H9 (cell line): ENCODE measurements around the gene ACSM2B. TPM values are rescaled to one million over a fixed set of nuclear protein-coding genes. Genes with fewer than 3 reads are reported as not detected.

ENCODE experiments used
- DNase-seq: peaks from one replicate; pipeline ENCODE4 v3.0.0-alpha.2; 2017
- H2AFZ ChIP-seq: one replicate; pipeline ENCODE4 v1.6.1; 2013; ENCODE audit warnings: mild to moderate bottlenecking, low read length, control low read depth, moderate library complexity
- H2AK5ac ChIP-seq: 2 replicates; pipeline ENCODE4 v1.6.1; 2013; ENCODE audit warnings: low read length, control low read depth, mixed read lengths; ENCODE audit not compliant: insufficient read length
- H2BK120ac ChIP-seq: one replicate; pipeline ENCODE4 v1.6.1; 2013; ENCODE audit warnings: low read depth, mild to moderate bottlenecking, low read length, control low read depth, inconsistent platforms; ENCODE audit not compliant: poor library complexity, severe bottlenecking
- H2BK12ac ChIP-seq: 2 replicates; pipeline ENCODE4 v1.6.1; 2013; ENCODE audit warnings: low read length, control low read depth, mixed read lengths, low read depth; ENCODE audit not compliant: insufficient read length
- H2BK15ac ChIP-seq: 2 replicates; pipeline ENCODE4 v1.6.1; 2013; ENCODE audit warnings: low read depth, low read length, control low read depth
- H2BK20ac ChIP-seq: one replicate; pipeline ENCODE4 v1.6.1; 2013; ENCODE audit warnings: low read depth, mild to moderate bottlenecking, low read length, control low read depth, inconsistent platforms; ENCODE audit not compliant: poor library complexity, severe bottlenecking
- H2BK5ac ChIP-seq: 2 replicates; pipeline ENCODE4 v1.6.1; 2013; ENCODE audit warnings: low read length, control low read depth, mixed read lengths; ENCODE audit not compliant: insufficient read length
- H3K14ac ChIP-seq: 2 replicates; pipeline ENCODE4 v1.6.1; 2013; ENCODE audit warnings: low read length, control low read depth; ENCODE audit not compliant: insufficient read depth
- H3K18ac ChIP-seq: 2 replicates; pipeline ENCODE4 v1.6.1; 2013; ENCODE audit warnings: low read depth, mild to moderate bottlenecking, mixed read lengths, low read length, control low read depth; ENCODE audit not compliant: insufficient read length
- H3K23ac ChIP-seq: 2 replicates; pipeline ENCODE4 v1.6.1; 2013; ENCODE audit warnings: low read length, control low read depth, mixed read lengths, low read depth; ENCODE audit not compliant: insufficient read length
- H3K23me2 ChIP-seq: 2 replicates; pipeline ENCODE4 v1.6.1; 2013; ENCODE audit warnings: low read depth, mild to moderate bottlenecking, mixed read lengths, low read length, control low read depth; ENCODE audit not compliant: insufficient read length, poor library complexity, severe bottlenecking
- H3K27ac ChIP-seq: 2 replicates; pipeline ENCODE4 v1.5.1; 2013; ENCODE audit warnings: low read length, control low read depth, mixed read lengths, low read depth; ENCODE audit not compliant: insufficient read length
- H3K27me3 ChIP-seq: 2 replicates; pipeline ENCODE4 v1.6.1; 2013; ENCODE audit warnings: low read length, control low read depth, inconsistent platforms; ENCODE audit not compliant: insufficient read depth
- H3K4ac ChIP-seq: 2 replicates; pipeline ENCODE4 v1.6.1; 2013; ENCODE audit warnings: low read depth, mild to moderate bottlenecking, control low read depth, inconsistent platforms, low read length, moderate library complexity
- H3K4me1 ChIP-seq: 2 replicates; pipeline ENCODE4 v1.6.1; 2013; ENCODE audit warnings: low read length, control low read depth, inconsistent platforms; ENCODE audit not compliant: insufficient read depth
- H3K4me2 ChIP-seq: 2 replicates; pipeline ENCODE4 v1.6.1; 2013; ENCODE audit warnings: low read length, control low read depth, mixed read lengths; ENCODE audit not compliant: insufficient read length, insufficient read depth
- H3K56ac ChIP-seq: 2 replicates; pipeline ENCODE4 v1.6.1; 2013; ENCODE audit warnings: low read depth, mild to moderate bottlenecking, mixed read lengths, low read length, control low read depth; ENCODE audit not compliant: insufficient read length
- H3K79me1 ChIP-seq: 2 replicates; pipeline ENCODE4 v1.6.1; 2013; ENCODE audit warnings: low read depth, mild to moderate bottlenecking, moderate library complexity, low read length, control low read depth, inconsistent platforms; ENCODE audit not compliant: insufficient read depth, poor library complexity, severe bottlenecking
- H3K79me2 ChIP-seq: 2 replicates; pipeline ENCODE4 v1.6.1; 2013; ENCODE audit warnings: low read length, control low read depth, inconsistent platforms; ENCODE audit not compliant: insufficient read depth
- H3K9ac ChIP-seq: 2 replicates; pipeline ENCODE4 v1.6.1; 2013; ENCODE audit warnings: low read length, control low read depth, mixed read lengths; ENCODE audit not compliant: insufficient read length; ENCODE audit errors: extremely low read depth
- H3K9me3 ChIP-seq: one replicate; pipeline ENCODE4 v1.6.1; 2013; ENCODE audit warnings: low read depth, low read length, inconsistent platforms; ENCODE audit not compliant: control insufficient read depth
- H3T11ph ChIP-seq: one replicate; pipeline ENCODE4 v1.6.1; 2013; ENCODE audit warnings: mild to moderate bottlenecking, low read length, control low read depth, inconsistent platforms
- H4K20me1 ChIP-seq: one replicate; pipeline ENCODE4 v1.6.1; 2013; ENCODE audit not compliant: control insufficient read depth, insufficient read length, insufficient read depth
- H4K5ac ChIP-seq: 2 replicates; pipeline ENCODE4 v1.6.1; 2013; ENCODE audit warnings: low read depth, mild to moderate bottlenecking, mixed read lengths, low read length, control low read depth; ENCODE audit not compliant: insufficient read length
- H4K8ac ChIP-seq: replicated peaks from 2 replicates; pipeline ENCODE4 v1.6.1; 2013; ENCODE audit warnings: low read length, control low read depth, mixed read lengths, low read depth; ENCODE audit not compliant: insufficient read length
- H4K91ac ChIP-seq: 2 replicates; pipeline ENCODE4 v1.6.1; 2013; ENCODE audit warnings: low read depth, mild to moderate bottlenecking, moderate library complexity, mixed read lengths, low read length, control low read depth; ENCODE audit not compliant: insufficient read length
- H3K27ac Mint-ChIP-seq, 3 experiments: 2 replicates in 2 of 3; 3 replicates in 1 of 3; pipeline ENCODE4 v1.8.0; 2020 to 2021; ENCODE audit warnings: mixed read lengths in 3 of 3, mild to moderate bottlenecking in 1 of 3, moderate library complexity in 1 of 3
- H3K27me3 Mint-ChIP-seq: 2 replicates; pipeline ENCODE4 v1.8.0; 2021; ENCODE audit warnings: low read depth, mild to moderate bottlenecking, moderate library complexity, mixed read lengths
- H3K36me3 Mint-ChIP-seq, 3 experiments: 2 replicates in 2 of 3; 3 replicates in 1 of 3; pipeline ENCODE4 v1.8.0; 2020 to 2021; ENCODE audit warnings: low read depth in 3 of 3, mixed read lengths in 3 of 3; ENCODE audit not compliant: insufficient read depth in 1 of 3
- H3K4me1 Mint-ChIP-seq, 2 experiments: 2 replicates each; pipeline ENCODE4 v1.8.0; 2020; ENCODE audit warnings: mixed read lengths in 2 of 2
- H3K4me3 Mint-ChIP-seq, 2 experiments: 2 replicates in 1 of 2; 3 replicates in 1 of 2; pipeline ENCODE4 v1.8.0; 2020 to 2021; ENCODE audit warnings: mild to moderate bottlenecking in 2 of 2, mixed read lengths in 2 of 2, moderate library complexity in 1 of 2
- H3K9me3 Mint-ChIP-seq, 2 experiments: 2 replicates in 1 of 2; 3 replicates in 1 of 2; pipeline ENCODE4 v1.8.0; 2020; ENCODE audit warnings: mild to moderate bottlenecking in 2 of 2, mixed read lengths in 2 of 2, moderate library complexity in 1 of 2
- WGBS: extraction: QIAGEN DNeasy Blood & Tissue Kit; methylation state at CpG from one replicate; pipeline ENCODE4 v1.1.7; 2013; ENCODE audit warnings: missing lambda C conversion rate, low lambda C conversion rate, mixed read lengths; ENCODE audit not compliant: insufficient read length; ENCODE audit errors: extremely low coverage; 5-methylcytosine and 5-hydroxymethylcytosine counted together
- total RNA-seq: library from RNA; stranded (reverse); gene quantifications from 2 replicates; pipeline ENCODE4 v1.2.1, GENCODE V29; 2021
- TF ChIP-seq, protein P1 (sequence below): fragments of 200-600 bp; sonication (generic); conservative IDR thresholded peaks from 3 replicates; pipeline ENCODE4 v1.8.0; 2021; ENCODE audit warnings: antibody characterized with exemption, mild to moderate bottlenecking

Gene ACSM2B
- total RNA-seq, 1 experiment from 2014 or later = not detected

GRCh38 chr16:20624205-20624604 lies 48.0 kb upstream of the ACSM2B start:
- Histone ChIP-seq H3K23me2 (no peaks in the 10 kb centered on the region), H2AFZ (no peak overlapping the region), H2BK20ac (no peak overlapping the region), H4K20me1 (no peaks in the 10 kb centered on the region), H2BK5ac (no peak overlapping the region), H2BK120ac (no peak overlapping the region), H3K27me3 (no peaks in the 10 kb centered on the region; the same call in 1 of the 2 replicates), H3K9me3 (no peaks in the 10 kb centered on the region), H3K14ac (no peak overlapping the region), H2AK5ac (no peak overlapping the region), H3K4me2 (no peak overlapping the region), H3K4me1 (peaks cover 3% of the 10 kb centered on the region; the same call in 1 of the 2 replicates), H2BK12ac (no peak overlapping the region), H3K4ac (no peak overlapping the region), H4K5ac (no peak overlapping the region), H3K56ac (no peak overlapping the region), H3K9ac (no peak overlapping the region), H3T11ph (no peak overlapping the region), H3K18ac (no peak overlapping the region), H3K23ac (no peak overlapping the region), H3K79me1 (no peaks in the 10 kb centered on the region), H4K91ac (no peak overlapping the region), H3K27ac (no peak overlapping the region), H2BK15ac (no peak overlapping the region), H4K8ac (no peak overlapping the region), H3K79me2 (no peaks in the 10 kb centered on the region)
- WGBS = 100% methylated on average over 1 of the region's 1 CpG
- no peak for DNase-seq
- no peak overlapping the region for H3K4me3 Mint-ChIP-seq
- no peaks in the 10 kb centered on the region for H3K27me3 Mint-ChIP-seq
- no peak overlapping the region; a peak in 1 of 7 replicates for H3K27ac Mint-ChIP-seq
- peaks cover 10 to 17% of the 10 kb centered on the region in 2 experiments for H3K4me1 Mint-ChIP-seq
- no peaks in the 10 kb centered on the region for H3K9me3 Mint-ChIP-seq
- no peaks in the 10 kb centered on the region for H3K36me3 Mint-ChIP-seq
- TF ChIP-seq, protein P1, sequence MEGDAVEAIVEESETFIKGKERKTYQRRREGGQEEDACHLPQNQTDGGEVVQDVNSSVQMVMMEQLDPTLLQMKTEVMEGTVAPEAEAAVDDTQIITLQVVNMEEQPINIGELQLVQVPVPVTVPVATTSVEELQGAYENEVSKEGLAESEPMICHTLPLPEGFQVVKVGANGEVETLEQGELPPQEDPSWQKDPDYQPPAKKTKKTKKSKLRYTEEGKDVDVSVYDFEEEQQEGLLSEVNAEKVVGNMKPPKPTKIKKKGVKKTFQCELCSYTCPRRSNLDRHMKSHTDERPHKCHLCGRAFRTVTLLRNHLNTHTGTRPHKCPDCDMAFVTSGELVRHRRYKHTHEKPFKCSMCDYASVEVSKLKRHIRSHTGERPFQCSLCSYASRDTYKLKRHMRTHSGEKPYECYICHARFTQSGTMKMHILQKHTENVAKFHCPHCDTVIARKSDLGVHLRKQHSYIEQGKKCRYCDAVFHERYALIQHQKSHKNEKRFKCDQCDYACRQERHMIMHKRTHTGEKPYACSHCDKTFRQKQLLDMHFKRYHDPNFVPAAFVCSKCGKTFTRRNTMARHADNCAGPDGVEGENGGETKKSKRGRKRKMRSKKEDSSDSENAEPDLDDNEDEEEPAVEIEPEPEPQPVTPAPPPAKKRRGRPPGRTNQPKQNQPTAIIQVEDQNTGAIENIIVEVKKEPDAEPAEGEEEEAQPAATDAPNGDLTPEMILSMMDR = no peak
